GM21825 (cell line): Measurements from ENCODE around the gene RPUSD1.
"Not testable (repeated sequence)": the region's sequence is repeated elsewhere in the genome, so short reads cannot be mapped to it uniquely, and the experiment has no call there.

Experiments
- ATAC-seq: cut with Tn5 transposase; IDR thresholded peaks from one replicate; pipeline ENCODE4 v1.9.1; 2021; ENCODE audit warnings: mild to moderate bottlenecking, moderate library complexity; ENCODE audit not compliant: unreplicated experiment

The RPUSD1 gene

DNA sequence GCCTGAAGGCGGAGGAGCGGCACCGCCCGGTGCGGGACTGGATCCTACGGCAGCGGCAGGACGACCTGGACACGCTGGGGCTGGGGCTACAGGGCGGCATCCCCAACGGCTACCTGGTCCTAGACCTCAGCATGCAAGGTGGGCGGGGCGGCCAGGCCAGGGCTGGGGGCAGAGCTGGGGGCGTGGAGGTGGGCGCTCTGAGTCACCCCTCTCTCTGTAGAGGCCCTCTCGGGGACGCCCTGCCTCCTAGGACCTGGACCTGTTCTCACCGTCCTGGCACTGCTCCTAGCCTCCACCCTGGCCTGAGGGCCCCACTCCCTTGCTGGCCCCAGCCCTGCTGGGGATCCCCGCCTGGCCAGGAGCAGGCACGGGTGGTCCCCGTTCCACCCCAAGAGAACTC lies 19.8 kb downstream of the RPUSD1 start:
- ATAC-seq = no peak

DNA sequence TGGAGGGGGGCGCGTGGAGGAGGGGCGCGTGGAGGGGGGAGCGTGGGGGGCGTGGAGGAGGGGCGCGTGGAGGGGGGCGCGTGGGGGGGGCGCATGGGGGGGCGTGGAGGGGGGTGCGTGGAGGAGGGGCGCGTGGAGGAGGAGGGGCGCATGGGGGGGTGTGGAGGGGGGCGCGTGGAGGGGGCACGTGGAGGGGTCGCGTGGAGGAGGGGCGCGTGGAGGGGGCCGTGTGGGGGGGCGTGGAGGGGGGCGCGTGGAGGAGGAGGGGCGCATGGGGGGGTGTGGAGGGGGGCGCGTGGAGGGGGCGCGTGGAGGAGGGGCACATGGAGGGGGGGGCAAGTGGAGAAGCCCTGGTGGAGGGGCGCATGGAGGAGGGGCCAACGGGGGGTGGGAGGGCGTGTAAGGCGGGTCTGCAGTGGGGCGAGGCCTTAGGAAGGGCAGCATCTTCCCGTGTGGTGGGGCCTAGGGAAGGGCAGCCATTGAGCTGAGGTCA lies 20.4 kb downstream of the RPUSD1 start:
- no peak for ATAC-seq

DNA sequence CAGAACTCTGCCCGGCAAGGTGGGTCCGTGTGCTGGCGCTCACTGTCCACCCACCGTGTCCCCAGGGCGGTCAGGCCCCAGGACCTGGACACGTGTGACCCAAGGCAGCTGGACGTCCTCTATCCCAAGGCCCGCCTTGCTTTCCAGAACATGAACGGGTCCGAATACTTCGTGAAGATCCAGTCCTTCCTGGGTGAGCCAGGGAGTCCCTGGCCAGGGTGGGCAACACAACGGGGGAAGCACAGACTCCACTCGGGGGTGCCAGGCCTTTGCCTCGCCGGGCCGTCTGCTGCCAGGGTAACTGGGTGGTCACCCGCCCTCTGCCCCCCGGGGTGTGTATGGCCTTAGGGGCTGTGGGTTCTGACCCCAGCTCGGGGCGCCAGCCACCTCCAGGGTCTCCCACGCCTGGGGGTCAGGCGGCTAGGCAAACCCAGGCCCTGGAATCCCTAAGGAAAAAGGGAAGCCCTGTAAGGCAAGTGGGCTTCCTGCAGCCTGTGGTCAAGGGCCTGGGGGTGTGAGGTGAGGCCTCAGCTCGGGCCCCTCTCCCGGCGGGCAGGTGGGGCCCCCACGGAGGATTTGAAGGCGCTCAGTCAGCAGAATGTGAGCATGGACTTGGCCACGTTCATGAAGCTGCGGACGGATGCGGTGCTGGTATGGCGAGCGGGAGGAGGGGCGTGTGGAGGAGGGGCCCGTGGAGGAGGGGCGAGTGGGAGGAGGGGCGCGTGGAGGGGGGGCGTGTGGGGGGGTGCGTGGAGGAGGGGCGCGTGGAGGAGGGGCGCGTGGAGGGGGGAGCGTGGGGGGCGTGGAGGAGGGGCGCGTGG lies 21.2 kb downstream of the RPUSD1 start:
- ATAC-seq = no peak

DNA sequence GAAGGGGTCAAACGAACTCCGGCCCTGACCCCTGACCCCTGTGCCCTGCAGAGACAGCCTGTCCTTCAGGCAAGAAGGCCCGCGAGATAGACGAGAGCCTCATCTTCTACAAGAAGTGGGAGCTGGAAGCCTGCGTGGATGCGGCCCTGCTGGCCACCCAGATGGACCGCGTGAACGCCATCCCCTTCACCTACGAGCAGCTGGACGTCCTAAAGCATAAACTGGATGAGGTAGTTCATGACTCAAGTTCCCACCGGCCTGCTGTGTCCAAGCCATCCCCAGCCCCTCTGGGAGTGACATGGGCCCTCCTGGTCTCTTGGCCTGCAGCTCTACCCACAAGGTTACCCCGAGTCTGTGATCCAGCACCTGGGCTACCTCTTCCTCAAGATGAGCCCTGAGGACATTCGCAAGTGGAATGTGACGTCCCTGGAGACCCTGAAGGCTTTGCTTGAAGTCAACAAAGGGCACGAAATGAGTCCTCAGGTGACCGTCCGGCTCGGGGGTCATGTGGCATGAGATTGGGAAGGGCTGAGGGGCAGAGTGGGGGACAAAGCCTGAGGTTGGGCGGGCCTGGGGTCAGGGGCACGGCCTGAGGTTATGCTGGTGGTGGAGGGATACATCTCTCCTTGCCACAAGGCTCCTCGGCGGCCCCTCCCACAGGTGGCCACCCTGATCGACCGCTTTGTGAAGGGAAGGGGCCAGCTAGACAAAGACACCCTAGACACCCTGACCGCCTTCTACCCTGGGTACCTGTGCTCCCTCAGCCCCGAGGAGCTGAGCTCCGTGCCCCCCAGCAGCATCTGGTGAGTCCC lies 22.0 kb downstream of the RPUSD1 start:
- ATAC-seq = no peak

DNA sequence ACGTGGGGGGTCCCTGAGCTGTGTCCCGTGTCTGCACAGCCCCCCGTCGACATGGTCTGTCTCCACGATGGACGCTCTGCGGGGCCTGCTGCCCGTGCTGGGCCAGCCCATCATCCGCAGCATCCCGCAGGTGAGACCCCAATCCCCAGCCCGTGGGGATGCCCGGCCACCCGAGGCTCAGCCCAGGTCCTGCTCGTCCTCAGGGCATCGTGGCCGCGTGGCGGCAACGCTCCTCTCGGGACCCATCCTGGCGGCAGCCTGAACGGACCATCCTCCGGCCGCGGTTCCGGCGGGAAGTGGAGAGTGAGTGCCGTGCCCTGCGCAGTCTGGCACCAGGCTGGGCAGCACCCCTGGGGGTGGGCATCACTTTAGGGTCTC lies 22.7 kb downstream of the RPUSD1 start:
- ATAC-seq = no peak

DNA sequence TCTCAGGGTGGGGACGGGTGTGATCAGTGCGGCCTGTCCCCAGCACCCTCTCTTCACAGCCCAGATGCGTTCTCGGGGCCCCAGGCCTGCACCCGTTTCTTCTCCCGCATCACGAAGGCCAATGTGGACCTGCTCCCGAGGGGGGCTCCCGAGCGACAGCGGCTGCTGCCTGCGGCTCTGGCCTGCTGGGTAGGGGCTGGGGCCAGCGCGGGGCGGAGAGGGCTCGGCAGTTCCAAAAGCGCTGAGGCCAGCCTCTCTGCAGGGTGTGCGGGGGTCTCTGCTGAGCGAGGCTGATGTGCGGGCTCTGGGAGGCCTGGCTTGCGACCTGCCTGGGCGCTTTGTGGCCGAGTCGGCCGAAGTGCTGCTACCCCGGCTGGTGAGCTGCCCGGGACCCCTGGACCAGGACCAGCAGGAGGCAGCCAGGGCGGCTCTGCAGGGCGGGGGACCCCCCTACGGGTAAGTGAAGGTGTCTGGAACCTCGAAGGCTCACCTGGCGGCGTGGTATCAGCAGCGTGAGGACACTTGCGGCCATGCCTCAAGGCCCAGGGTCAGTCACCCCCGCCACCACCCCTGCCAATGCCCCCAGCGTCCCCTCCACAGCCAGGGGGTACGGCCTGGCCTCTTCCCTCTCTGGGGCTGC lies 23.2 kb downstream of the RPUSD1 start:
- no peak for ATAC-seq

DNA sequence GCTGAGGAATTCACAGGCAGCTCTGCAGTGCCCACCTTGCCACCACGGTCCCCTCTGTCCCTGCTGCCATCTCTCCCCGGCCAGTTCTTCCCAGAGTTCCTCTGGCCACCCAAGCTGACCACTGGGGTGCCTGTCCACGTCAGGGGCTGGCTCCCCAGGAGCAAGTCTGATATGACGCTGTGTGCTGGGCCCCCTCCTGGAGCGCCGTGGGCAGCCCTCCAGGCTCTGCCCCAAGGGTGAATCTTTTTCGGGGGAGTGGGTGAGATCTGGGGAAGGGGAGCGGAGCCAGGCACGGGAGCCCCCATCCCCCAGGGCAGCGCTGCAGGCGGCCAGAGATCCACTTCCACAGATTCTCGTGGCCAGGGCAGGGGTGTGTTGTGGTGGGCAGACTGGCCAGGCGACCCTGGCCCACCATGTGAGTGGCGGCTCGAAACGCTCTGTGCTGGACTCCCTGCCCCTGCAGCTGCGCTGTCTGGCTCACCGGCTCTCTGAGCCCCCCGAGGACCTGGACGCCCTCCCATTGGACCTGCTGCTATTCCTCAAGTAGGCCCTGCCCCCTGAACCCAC lies 23.9 kb downstream of the RPUSD1 start:
- no peak for ATAC-seq

DNA sequence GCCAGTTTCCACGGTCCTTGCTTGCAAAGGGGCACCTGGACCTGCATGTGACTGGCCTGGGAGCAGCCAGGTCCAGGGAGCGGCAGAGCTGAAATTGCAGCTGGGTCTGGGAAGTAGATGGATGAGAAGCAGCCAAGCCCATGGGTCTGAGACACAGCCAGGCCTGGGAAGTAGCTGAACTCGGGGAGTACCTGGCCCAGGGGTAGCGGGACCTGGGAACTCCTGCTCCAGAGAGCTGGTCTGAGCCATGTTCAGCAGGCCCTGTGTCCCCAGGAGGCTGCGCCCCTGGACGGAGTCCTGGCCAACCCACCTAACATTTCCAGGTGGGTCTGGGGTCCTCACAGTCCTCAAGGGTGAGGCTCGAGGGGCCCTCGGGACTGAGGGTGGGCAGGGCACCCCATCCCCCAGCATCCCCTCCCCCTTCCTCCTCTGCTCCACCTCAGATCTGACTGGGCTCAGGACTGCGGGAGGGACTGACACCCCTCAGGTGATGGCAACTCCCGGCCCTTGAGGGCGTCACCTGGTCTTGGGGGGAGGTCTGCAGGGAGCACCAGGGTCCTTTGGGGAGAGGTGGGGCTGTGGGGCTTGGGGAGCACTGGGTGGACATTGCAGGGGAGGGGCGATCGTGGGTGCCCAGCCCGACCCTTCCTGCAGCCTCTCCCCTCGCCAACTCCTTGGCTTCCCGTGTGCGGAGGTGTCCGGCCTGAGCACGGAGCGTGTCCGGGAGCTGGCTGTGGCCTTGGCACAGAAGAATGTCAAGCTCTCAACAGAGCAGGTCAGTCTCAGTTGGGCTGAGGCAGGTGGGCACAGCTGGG lies 24.6 kb downstream of the RPUSD1 start:
- no peak for ATAC-seq

DNA sequence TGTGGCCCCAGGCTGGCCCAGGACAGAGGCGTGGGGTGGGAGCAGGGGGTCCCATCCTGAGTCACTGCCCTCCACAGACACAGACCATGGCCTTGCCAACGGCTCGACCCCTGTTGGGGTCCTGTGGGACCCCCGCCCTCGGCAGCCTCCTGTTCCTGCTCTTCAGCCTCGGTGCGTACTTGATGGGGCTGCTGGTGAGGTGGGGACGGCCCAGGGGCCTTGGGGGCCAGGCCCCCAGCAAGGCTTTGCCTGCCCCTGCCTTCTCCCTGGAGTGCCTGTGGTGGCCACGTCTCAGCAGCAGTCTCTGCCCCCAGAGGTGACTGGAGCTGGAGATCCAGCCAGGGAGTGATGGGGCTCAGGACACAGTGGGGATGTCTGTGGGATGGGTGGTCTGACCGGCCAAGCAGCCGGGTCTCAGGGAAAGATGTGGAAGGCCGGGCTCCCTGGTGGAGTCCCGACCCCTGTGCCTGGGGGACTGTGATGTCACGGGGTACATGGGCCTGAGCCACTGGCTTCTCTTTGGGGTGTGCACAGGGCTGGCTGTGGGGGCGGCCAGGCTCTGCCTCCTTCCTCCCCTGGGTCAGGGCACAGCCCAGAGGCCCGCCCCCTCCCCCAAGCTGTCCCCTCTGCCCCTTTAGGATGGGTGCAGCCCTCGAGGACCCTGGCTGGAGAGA lies 25.4 kb downstream of the RPUSD1 start:
- no peak for ATAC-seq

DNA sequence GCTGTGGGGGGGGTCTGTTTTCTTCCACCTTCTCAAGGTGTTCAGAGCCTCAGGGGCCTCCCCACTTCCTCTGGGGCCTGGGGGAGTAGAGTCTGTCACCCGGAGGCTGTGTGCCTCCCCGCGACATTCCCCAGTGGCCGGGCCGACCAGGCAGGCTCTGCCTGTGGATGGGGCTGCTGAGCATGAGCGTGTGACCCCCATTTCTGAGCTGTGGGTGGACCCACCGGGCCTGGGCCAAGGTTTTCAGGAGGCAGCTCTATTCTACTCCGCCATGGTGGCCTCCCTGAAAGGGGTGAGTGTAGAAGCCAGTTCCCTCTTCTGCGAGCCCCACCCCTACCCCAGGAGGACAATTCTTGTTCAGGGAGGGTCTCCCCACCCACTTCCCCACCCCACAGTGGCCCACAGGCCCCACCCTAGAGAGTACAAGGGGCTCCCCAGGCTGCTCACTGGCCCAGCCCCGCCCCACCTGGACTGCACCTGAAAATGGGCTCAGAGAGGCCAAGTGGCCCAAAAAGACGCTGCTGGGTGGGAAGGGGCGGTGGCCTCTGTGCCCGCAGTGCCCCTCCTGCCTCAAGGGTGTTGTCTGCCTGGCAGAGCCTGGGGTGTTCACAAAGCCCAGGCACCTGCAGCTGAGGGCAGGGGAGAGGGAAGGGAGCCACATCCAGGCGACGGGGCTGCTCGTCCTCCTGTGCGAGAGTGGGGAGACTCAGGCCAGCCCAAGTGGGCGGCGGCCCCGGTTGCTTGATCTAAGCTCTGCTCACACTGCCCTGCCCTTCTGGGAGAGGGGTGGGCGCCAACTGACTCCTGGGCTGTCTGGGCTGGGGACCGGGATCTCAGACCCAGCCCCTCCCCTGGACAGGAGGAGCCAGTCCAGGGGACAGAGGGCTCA lies 26.3 kb downstream of the RPUSD1 start:
- ATAC-seq = no peak

DNA sequence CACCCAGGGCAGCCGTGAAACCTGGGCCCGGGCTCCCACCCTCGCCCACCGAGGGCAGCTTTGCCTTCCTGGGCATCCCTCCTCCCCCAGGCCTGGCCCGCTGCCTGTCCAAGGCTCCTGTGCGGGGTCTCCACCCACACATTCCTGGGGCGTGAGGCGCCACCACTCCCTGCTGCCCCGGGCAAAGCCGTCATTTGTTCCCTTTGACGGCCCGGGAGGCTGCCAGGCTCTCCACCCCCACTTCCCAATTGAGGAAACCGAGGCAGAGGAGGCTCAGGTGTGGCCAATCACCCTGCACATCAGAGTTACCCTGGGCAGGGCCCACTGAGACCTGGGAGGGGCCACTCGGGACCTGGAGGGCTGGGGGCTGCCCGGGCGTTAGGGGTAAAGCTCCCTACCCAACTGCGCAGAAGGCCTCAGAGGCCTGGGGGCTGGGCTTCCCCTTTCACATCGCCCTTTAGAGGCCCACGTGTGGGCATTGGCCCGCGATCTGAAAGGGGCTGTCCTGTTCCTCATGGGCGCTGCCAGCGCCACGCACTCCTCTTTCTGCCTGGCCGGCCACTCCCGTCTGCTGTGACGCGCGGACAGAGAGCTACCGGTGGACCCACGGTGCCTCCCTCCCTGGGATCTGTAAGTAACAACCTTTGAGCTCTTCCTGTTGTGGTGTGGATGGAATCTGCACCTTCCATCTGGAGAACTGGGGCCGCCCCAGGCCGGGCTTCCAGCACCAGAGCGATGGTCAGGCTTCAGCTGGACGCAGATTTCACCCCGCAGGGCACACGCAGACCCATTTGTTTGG lies 27.4 kb downstream of the RPUSD1 start, which contains the start of gene MSLN:
MSLN (plus strand) TSS at position 190 of the 799 bp plus-strand sequence. CDS start 1,947 bp downstream, outside the sequence.
- no peak for ATAC-seq

DNA sequence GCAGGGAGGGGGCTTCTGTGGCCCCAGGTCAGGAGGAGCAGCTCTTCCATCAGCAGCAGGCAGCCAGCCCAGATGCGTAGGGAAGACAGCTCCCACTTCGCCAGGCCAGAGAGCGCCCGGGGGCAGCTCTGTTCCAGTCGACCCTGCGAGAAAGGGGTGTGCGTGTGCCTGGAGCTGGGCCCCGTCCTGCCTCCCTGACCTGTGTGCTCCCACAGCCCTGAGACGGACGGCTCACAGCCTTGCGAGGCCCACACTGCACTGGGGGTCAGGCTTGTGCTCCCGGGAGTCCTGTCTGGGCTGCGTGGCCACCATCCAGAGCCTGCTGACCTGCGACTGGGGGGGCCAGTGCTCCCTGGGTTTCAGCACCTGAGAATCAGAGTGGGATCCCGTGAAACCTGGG lies 28.1 kb downstream of the RPUSD1 start:
- no peak for ATAC-seq

DNA sequence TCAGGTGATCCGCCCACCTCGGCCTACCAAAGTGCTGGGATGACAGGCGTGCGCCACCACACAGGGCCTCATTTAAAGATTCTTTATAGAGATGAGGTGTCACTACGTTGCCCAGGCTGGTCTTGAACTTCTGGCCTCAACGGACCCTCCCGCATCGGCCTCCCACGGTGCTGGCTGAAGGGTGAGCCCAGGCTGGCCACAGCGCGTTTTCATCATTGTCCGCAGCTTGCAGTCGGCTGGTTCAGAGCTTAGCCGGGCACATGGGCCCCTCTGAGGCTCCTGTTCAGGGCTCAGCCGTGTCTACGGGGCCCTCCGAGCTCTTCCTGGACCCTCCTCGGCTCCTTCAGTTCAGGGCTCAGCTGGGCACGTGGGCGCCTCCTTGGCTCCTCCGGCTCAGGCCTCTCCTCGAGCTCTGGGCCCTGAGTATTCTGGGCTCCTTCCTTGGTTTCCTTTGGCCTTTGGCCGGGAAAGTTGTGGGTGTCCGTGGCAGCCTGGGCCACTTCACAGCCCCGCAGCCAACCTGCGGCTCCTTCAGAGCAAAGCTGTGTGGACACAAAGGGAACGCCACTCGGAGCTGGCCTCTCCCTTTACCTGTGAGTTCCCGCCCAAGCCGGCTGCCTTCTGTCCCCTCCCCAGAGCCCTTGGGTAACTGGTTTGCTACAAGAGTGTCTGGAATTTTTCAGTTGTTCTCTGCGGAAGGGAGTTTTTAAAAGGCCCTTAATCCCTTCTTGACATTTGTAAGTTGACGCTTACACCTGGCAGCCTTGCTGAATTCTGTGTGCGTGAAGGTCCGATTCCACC lies 28.9 kb downstream of the RPUSD1 start:
- no peak for ATAC-seq

DNA sequence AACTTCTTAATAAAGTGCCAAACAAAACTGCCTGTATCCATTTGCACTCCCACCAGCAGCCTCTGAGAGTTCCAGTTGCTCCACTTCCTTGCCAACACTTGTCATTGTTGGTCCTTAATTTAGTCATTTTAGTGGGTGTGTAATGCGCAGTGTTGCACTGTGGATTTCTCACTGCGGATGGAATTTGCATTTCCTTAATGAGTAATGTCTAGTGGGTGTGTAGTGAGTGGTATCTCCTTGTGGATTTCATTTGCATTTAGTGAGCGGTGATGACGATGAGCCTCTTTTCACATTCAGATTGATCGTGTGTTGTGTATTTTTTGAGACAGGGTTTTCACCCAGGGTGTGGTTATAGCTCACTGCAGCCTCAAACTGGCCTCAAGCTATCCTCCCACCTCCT lies 31.8 kb downstream of the RPUSD1 start:
- ATAC-seq = no peak

DNA sequence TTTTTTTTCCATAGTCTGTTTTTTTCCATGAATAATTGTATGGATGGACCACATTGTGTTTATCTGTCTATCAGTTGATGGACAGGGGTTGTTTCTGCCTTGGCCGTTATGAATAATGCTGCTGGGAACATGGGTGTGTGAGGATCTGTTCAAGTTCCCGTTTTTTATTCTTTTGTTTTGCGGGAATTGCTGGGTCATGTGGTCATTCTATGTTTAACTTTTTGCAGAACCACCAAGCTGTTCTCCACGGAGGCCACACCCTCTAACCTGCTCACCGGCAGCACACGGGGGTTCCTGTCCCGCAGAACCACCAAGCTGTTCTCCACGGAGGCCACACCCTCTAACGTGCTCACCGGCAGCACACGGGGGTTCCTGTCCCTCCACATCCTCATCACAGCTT lies 33.5 kb downstream of the RPUSD1 start:
- no peak for ATAC-seq

DNA sequence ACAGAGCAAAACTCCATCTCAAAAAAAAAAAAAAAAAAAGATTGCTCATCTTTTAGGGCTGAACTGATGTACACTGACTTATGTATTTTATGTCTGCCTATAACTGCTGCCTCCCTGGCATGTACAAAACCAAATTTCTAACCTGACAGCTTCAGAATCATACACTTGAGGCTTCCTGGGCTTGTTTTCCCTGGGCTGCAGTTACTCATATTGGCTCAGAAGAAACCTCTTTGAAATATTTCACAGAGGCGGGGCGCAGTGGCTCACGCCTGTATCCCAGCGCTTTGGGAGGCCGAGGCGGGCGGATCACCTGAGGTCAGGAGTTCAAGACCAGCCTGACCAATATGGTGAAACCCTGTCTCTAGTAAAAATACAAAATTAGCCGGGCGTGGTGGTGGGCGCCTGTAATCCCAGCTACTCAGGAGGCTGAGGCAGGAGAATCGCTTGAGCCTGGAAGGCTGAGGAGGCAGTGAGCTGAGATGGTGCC lies 34.0 kb downstream of the RPUSD1 start:
- not testable (repeated sequence) for ATAC-seq

DNA sequence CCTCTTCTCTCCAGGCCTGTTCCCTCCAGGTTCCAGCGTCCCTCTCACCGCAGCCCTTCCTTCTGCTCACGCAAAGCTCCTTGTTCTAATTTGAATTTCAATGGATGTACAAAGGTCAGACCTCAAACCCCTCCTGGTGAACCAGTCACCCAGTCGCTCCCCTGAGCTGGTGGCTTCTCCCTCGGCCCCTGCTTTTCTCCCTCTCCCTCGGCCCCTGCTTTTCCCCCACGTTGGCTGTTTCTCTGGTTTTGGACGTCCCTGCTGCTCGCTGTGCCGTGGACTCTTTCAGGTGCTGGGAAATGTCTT lies 36.2 kb downstream of the RPUSD1 start:
- no peak for ATAC-seq
